NCI-H345 (cell line): ENCODE results near the gene UBC.

Experiments used
- DNase-seq: peaks from one replicate; lab custom pipeline; 2025; lab: John Stamatoyannopoulos, UW

Gene UBC

GRCh38 chr12:124864326-124864752 is 50.1 kb downstream of the UBC start:
- no peak for DNase-seq

- DNase-seq = peak; percentile 78
These were observed 50.8 kb downstream of the UBC start, which contains the start of gene SCARB1 for GRCh38 chr12:124863416-124864325. TSS of gene SCARB1 (minus strand) at chr12:124863864. CDS start at chr12:124863720, 144 bp downstream.

- peak; percentile 26 for DNase-seq
These were observed 51.6 kb downstream of the UBC start for GRCh38 chr12:124862768-124863415.

GRCh38 chr12:124861898-124862676 is 52.4 kb downstream of the UBC start:
- no peak for DNase-seq
